Right lobe of liver (tissue), 6 donors: Measurements from ENCODE around the gene NCAM2. TPM values are rescaled to one million over a fixed set of nuclear protein-coding genes. Genes with fewer than 3 reads are reported as not detected.

ENCODE experiments used
- ATAC-seq, 4 donors: fragments of 200-7000 bp; cut with Tn5 transposase; one replicate each; pipeline ENCODE4 v1.9.1; 2020; ENCODE audit warnings: mild to moderate bottlenecking in 4 of 4, moderate library complexity in 4 of 4
- DNase-seq, 3 donors: peaks; one replicate each; pipeline ENCODE4 v3.0.0-alpha.2; 2020
- H3K27ac ChIP-seq, 3 donors: fragments of 200-600 bp; one replicate each; pipeline ENCODE4 v1.8.0; 2022
- H3K27me3 ChIP-seq, 2 donors: fragments of 200-600 bp; one replicate each; pipeline ENCODE4 v1.8.0; 2022
- H3K36me3 ChIP-seq, 4 donors: fragments of 200-600 bp; sonication (generic) in 1 of 4; one replicate each; pipeline versions ENCODE4 v1.5.1 to v1.8.0; 2017 to 2022; ENCODE audit warnings: control low read depth in 1 of 4
- H3K4me1 ChIP-seq, 4 donors: fragments of 200-600 bp; sonication (generic) in 1 of 4; one replicate each; pipeline versions ENCODE4 v1.5.1 to v1.8.0; 2017 to 2022; ENCODE audit warnings: control low read depth in 1 of 4
- H3K4me3 ChIP-seq, 3 donors: fragments of 200-600 bp; one replicate each; pipeline ENCODE4 v1.8.0; 2022
- H3K9me3 ChIP-seq, 4 donors: fragments of 200-600 bp; sonication (generic) in 1 of 4; one replicate each; pipeline versions ENCODE4 v1.5.1 to v1.8.0; 2017 to 2022; ENCODE audit warnings: control low read depth in 1 of 4
- CTCF ChIP-seq, 4 donors: fragments of 200-600 bp in 3 of 4; fragments of 450-650 bp in 1 of 4; IDR thresholded peaks; one replicate each; pipeline versions ENCODE4 v1.5.1 to v1.8.0; 2016 to 2022; ENCODE audit warnings: antibody characterized with exemption in 4 of 4, mild to moderate bottlenecking in 2 of 4
- POLR2A ChIP-seq: fragments of 450-650 bp; IDR thresholded peaks from one replicate; pipeline ENCODE4 v1.6.1; 2017; ENCODE audit warnings: antibody characterized with exemption, mild to moderate bottlenecking
- WGBS: methylation state at CpG from one replicate; pipeline ENCODE4 v1.1.6; 2018; ENCODE audit warnings: low coverage, low lambda C conversion rate; ENCODE audit not compliant: insufficient coverage; ENCODE audit errors: missing lambda C conversion rate; 5-methylcytosine and 5-hydroxymethylcytosine counted together
- intact Hi-C, 2 donors: fragments of 100-400 bp; cut with DNase I; formaldehyde crosslinking; loops; one replicate each; pipeline versions ENCODE4 v1.11.2 to v1.14.1; 2022
- total RNA-seq, 6 experiments: library from RNA; depleted of rRNA in 2 of 6; stranded (reverse); fragments of >200 nt in 2 of 6; fragmentation: NEBNext Ultra II Directional in 3 of 6; extraction: Animal tissue kit (Norgen Biotek cat#: 25700) in 3 of 6; gene quantifications; one replicate each; pipeline versions ENCODE4 v1.1.0 to v1.2.4, GENCODE V29; 2016 to 2023
- donor health status: DM: no; HTN: yes; CAD: no.
- donor health status: DM: no; HTN: no; CAD: no.
- donor health status: DM: no; HTN: no; CAD: no.
- donor health status: DM: no; HTN: yes; CAD: no.
- donor health status: DM: no; HTN: yes; CAD: no.

The NCAM2 gene
- total RNA-seq, 6 experiments from 2014 or later, result 0.38 to 1.4 (median 0.81) TPM; not detected in 2

- intact Hi-C loops, result no loop called here
- no peaks in the 10 kb centered on the region for H3K9me3 ChIP-seq
- ATAC-seq (no peak), DNase-seq (no peak)
- H3K27me3 ChIP-seq, result no peaks in the 10 kb centered on the region
- H3K36me3 ChIP-seq, result no peaks in the 10 kb centered on the region
- H3K27ac ChIP-seq, result no peak overlapping the region
- no peak for TF ChIP-seq POLR2A
- no peak for TF ChIP-seq CTCF (IDR thresholded peaks at IDR 0.05)
- WGBS, result 55% methylated on average over 1 of the region's 1 CpG
- H3K4me1 ChIP-seq, result no peaks in the 10 kb centered on the region
- H3K4me3 ChIP-seq, result no peak overlapping the region
Measured at GRCh38 chr21:21213297-21213696, 215.1 kb downstream of the NCAM2 start.

DNA sequence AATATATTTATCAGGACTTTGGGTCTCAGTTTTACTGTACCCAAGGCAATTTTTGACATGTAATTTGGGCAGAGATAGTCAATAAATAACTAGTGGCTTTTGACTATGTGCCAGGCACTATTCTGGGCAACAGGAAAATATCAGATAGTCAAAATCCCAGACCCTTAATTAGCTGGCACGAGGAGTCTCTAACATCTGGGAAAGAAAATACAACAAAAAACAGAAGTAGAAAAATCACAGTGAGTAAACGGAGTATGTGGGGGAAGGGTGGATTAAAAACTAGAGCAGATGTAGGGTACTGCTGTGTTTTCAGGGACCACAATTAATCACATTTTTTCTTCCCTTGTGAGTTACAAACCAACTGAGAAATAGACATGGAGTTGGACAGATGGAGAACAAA is 217.8 kb downstream of the NCAM2 start:
- intact Hi-C loops, result no loop called here
- no peaks in the 10 kb centered on the region for H3K36me3 ChIP-seq
- H3K27ac ChIP-seq, result no peak overlapping the region
- H3K4me1 ChIP-seq, result no peaks in the 10 kb centered on the region
- no peak for DNase-seq
- TF ChIP-seq CTCF (IDR thresholded peaks at IDR 0.05) (no peak), POLR2A (no peak)
- H3K4me3 ChIP-seq, result no peak overlapping the region
- ATAC-seq, result no peak
- H3K27me3 ChIP-seq, result no peaks in the 10 kb centered on the region
- no peaks in the 10 kb centered on the region for H3K9me3 ChIP-seq
- 60% methylated on average over 2 of the region's 2 CpGs for WGBS

DNA sequence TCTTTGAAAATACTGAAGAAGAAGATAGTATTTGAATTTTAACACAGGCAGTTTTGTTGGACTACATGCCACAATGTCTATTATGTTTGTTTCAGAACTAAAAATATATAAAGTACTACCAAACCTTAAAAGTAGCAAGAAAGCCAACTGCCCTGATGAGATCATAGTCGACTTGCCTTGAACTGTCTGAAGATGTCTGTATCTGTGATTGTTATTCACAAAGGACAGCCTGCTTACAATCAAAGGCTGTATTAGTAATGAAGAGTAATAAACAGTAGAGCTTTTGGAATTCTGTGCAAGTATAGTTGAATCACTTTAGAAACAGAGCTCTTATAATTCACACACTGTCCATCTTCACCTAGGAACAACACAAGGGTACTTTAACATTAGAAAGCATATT is 228.3 kb downstream of the NCAM2 start:
- DNase-seq (no peak), ATAC-seq (no peak)
- intact Hi-C loops, result no loop called here
- no peak overlapping the region for H3K27ac ChIP-seq
- H3K36me3 ChIP-seq, result no peaks in the 10 kb centered on the region
- H3K27me3 ChIP-seq, result no peaks in the 10 kb centered on the region
- H3K4me3 ChIP-seq, result no peak overlapping the region
- 31% methylated on average over 1 of the region's 1 CpG for WGBS
- no peak for TF ChIP-seq POLR2A
- TF ChIP-seq CTCF (IDR thresholded peaks at IDR 0.05), result no peak
- H3K9me3 ChIP-seq, result no peaks in the 10 kb centered on the region
- H3K4me1 ChIP-seq, result no peaks in the 10 kb centered on the region

GRCh38 chr21:21230672-21231071 is 232.5 kb downstream of the NCAM2 start:
- no peaks in the 10 kb centered on the region for H3K36me3 ChIP-seq
- no peaks in the 10 kb centered on the region for H3K27me3 ChIP-seq
- H3K4me1 ChIP-seq, result no peaks in the 10 kb centered on the region
- no peak overlapping the region for H3K4me3 ChIP-seq
- no peak for DNase-seq
- H3K27ac ChIP-seq, result no peak overlapping the region
- ATAC-seq, result no peak
- no peaks in the 10 kb centered on the region for H3K9me3 ChIP-seq
- intact Hi-C loops, result no loop called here
- 36% methylated on average over 3 of the region's 3 CpGs for WGBS
- no peak for TF ChIP-seq POLR2A

DNA sequence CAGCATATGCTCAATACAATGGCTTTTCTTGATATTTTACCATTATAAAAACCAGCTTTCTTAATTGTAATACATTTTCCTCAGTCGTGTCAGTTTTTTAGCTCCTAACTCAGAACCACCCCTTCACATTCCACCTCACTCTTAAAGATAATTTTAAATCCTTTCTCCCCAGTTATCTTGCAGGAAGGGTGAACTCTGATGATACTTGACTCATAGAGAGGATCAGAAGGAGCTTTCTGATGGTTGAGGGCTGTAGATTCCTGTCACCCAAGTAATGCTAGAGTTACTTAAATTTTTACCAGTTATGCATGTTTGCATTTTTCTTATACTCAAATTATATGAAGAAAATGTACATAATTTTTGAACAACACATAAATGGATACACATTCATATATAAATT is 233.7 kb downstream of the NCAM2 start:
- Histone ChIP-seq H3K27me3 (no peaks in the 10 kb centered on the region), H3K9me3 (no peaks in the 10 kb centered on the region), H3K36me3 (no peaks in the 10 kb centered on the region), H3K4me1 (no peaks in the 10 kb centered on the region), H3K4me3 (no peak overlapping the region), H3K27ac (no peak overlapping the region)
- WGBS, result 13% methylated on average over 1 of the region's 1 CpG
- ATAC-seq (no peak), DNase-seq (no peak)
- intact Hi-C loops, result no loop called here
- no peak for TF ChIP-seq CTCF (IDR thresholded peaks at IDR 0.05)
- TF ChIP-seq POLR2A, result no peak
